GM23248 (cell line): ENCODE results near the gene CDH13.

ENCODE experiments used
- EZH2 ChIP-seq: fragments of 200-600 bp; sonication (generic); IDR thresholded peaks from 2 replicates; pipeline ENCODE4 v1.6.1; 2018; ENCODE audit warnings: antibody characterized with exemption, mild to moderate bottlenecking; ENCODE audit not compliant: insufficient read depth, poor library complexity, severe bottlenecking
- EZH2phosphoT487 ChIP-seq: fragments of 200-600 bp; sonication (generic); IDR thresholded peaks from 2 replicates; pipeline ENCODE4 v1.6.1; 2018; ENCODE audit warnings: antibody characterized with exemption, moderate library complexity, mild to moderate bottlenecking, low read depth; ENCODE audit not compliant: insufficient read depth

- no peak for TF ChIP-seq EZH2
- no peak for TF ChIP-seq EZH2phosphoT487
These were observed 265.6 kb downstream of the CDH13 start for GRCh38 chr16:82892324-82892723.
